Measurements from ENCODE around the gene ASAP2. TPM values are rescaled to one million over a fixed set of nuclear protein-coding genes. Genes with fewer than 3 reads are reported as not detected.
A peak's percentile ranks its signal among the peaks of the same experiment; 100 is the strongest.

Gene ASAP2
- total RNA-seq, 2 donors from 2014 or later: not detected

GRCh38 chr2:9250498-9251153, 44.0 kb downstream of the ASAP2 start:
- H3K36me3 Mint-ChIP-seq: no peaks in the 10 kb centered on the region
- no peaks in the 10 kb centered on the region for H3K4me1 Mint-ChIP-seq (ENCODE audit: low read depth in 2 of 2)
- no peak overlapping the region for H3K4me3 Mint-ChIP-seq
- peaks cover 9 to 18% of the 10 kb centered on the region in 2 donors for H3K27me3 Mint-ChIP-seq
- H3K9me3 Mint-ChIP-seq: no peaks in the 10 kb centered on the region
- H3K27ac Mint-ChIP-seq: no peak overlapping the region
- DNase-seq (ENCODE audit: low spot score) (no peak), ATAC-seq (no peak)

DNA sequence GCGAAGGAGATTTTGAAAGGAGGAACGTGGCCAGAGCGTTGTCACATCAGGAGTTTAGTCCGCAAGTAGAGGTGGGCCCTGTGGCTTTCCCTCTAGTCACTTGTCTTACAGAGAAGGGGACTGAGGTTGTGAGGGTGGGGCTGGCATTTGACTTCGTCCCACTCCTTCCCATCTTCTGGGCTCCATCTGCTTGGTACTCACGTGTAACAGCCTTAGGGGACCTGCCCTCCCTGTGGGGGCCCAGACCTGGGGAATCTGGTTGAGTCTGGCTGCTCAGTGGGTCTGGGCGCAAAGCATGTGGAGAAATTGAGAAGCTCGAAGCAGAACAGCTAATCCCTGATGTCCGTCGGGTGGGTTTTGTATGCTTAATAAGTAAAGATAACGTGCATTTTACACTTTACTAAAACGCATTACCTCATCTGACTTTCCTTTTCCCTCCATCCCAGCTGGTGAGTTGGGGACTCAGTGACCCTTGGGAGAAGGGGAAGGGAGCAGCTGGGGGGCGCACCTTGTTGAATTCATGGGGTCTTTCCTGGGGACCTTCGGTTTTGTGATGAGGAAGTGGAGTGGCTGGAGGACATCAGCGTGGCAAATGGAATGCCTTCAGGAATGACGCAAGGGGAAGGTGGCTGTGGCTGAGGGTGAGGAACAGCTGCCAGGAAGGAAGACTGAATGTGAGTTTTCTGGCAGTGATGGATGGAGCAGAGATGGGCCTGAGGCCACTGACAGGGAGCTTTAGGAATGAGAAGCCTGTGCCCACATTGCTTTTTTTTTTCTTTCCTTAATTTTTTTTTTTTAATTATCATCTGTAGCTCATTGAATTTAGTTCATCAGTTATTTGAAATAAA, 44.8 kb downstream of the ASAP2 start:
- Mint-ChIP-seq H3K9me3 (no peaks in the 10 kb centered on the region), H3K27ac (no peak overlapping the region), H3K36me3 (no peaks in the 10 kb centered on the region), H3K4me3 (no peak overlapping the region), H3K27me3 (peaks cover 9 to 18% of the 10 kb centered on the region in 2 donors), H3K4me1 (ENCODE audit: low read depth in 2 of 2) (no peaks in the 10 kb centered on the region)
- peak in 1 of 2 donors; percentile 54 for ATAC-seq
- no peak for DNase-seq (ENCODE audit: low spot score)

GRCh38 chr2:9252002-9252357, 45.4 kb downstream of the ASAP2 start:
- ATAC-seq (no peak), DNase-seq (ENCODE audit: low spot score) (no peak)
- Mint-ChIP-seq H3K4me3 (no peak overlapping the region), H3K9me3 (no peaks in the 10 kb centered on the region), H3K27ac (no peak overlapping the region), H3K27me3 (peaks cover 12 to 18% of the 10 kb centered on the region in 2 donors), H3K36me3 (no peaks in the 10 kb centered on the region), H3K4me1 (ENCODE audit: low read depth in 2 of 2) (no peaks in the 10 kb centered on the region)

GRCh38 chr2:9255416-9255815, 48.8 kb downstream of the ASAP2 start:
- no peak overlapping the region for H3K4me3 Mint-ChIP-seq
- H3K9me3 Mint-ChIP-seq: no peaks in the 10 kb centered on the region
- H3K36me3 Mint-ChIP-seq: no peaks in the 10 kb centered on the region
- no peak overlapping the region for H3K27ac Mint-ChIP-seq
- H3K27me3 Mint-ChIP-seq: peaks cover 10 to 18% of the 10 kb centered on the region in 2 donors
- ATAC-seq: no peak
- no peak for DNase-seq (ENCODE audit: low spot score)
- no peaks in the 10 kb centered on the region for H3K4me1 Mint-ChIP-seq (ENCODE audit: low read depth in 2 of 2)

DNA sequence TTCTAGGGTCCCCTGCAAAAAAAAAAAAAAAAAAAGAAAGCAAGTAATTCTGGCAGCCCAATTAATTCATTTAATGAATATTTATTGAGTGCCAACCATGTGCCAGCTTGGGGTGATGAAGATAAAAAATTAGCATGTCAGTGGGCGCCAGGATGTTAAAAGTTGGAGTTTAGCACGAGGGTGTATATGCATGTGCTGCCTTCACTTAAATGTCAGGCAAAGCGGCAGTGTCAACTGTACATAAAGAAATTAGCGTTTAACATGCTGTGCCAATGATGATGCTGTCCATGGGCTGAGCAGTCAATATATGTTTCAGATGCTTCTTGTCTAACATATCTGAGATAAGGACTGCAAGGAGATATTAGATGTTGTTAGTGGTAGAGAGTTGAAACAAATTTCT, 49.5 kb downstream of the ASAP2 start:
- Mint-ChIP-seq H3K27ac (no peak overlapping the region), H3K4me1 (ENCODE audit: low read depth in 2 of 2) (no peaks in the 10 kb centered on the region), H3K27me3 (peaks cover 6 to 11% of the 10 kb centered on the region in 2 donors), H3K9me3 (no peaks in the 10 kb centered on the region), H3K36me3 (no peaks in the 10 kb centered on the region), H3K4me3 (no peak overlapping the region)
- DNase-seq (ENCODE audit: low spot score) (no peak), ATAC-seq (no peak)

- no peak for DNase-seq (ENCODE audit: low spot score)
- Mint-ChIP-seq H3K4me1 (ENCODE audit: low read depth in 2 of 2) (no peaks in the 10 kb centered on the region), H3K36me3 (no peaks in the 10 kb centered on the region), H3K9me3 (no peaks in the 10 kb centered on the region), H3K4me3 (no peak overlapping the region), H3K27me3 (peaks cover 6% of the 10 kb centered on the region in 2 donors), H3K27ac (no peak overlapping the region)
- ATAC-seq: no peak
Observed at GRCh38 chr2:9256570-9257043, 50.0 kb downstream of the ASAP2 start.

- Mint-ChIP-seq H3K27ac (no peak overlapping the region), H3K4me3 (no peak overlapping the region), H3K4me1 (ENCODE audit: low read depth in 2 of 2) (peaks cover 0 to under 1% of the 10 kb centered on the region in 2 donors), H3K9me3 (no peaks in the 10 kb centered on the region), H3K27me3 (peaks cover 5 to 12% of the 10 kb centered on the region in 2 donors), H3K36me3 (no peaks in the 10 kb centered on the region)
- ATAC-seq (no peak), DNase-seq (ENCODE audit: low spot score) (no peak)
Observed at GRCh38 chr2:9258501-9258900, 51.9 kb downstream of the ASAP2 start.

DNA sequence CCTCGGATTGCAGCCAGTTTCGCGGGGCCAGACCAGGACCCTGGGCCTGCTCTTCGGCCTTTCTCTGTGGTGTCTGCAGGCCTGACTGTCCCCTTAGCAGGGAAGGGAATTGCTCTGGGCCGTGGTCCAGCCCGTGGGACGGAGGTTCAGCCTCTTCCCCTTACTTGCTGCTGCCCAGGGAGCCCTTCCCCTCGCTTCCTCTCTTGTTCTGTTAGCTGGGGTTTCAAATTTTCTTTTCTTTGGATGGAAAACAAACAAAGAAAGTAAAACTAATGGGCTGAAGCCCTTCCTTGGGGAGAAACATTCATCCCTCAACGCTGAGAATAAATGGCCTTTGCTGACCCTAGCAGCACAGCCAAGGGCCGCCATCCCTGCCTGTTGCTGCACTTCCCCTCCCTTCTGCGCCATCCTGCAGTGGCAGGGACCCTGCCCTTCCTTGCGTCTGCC, 52.4 kb downstream of the ASAP2 start:
- Mint-ChIP-seq H3K4me3 (no peak overlapping the region), H3K36me3 (no peaks in the 10 kb centered on the region), H3K4me1 (ENCODE audit: low read depth in 2 of 2) (peaks cover 0 to 3% of the 10 kb centered on the region in 2 donors), H3K27ac (no peak overlapping the region), H3K9me3 (no peaks in the 10 kb centered on the region), H3K27me3 (peaks cover 7 to 15% of the 10 kb centered on the region in 2 donors)
- DNase-seq (ENCODE audit: low spot score) (no peak), ATAC-seq (no peak)

DNA sequence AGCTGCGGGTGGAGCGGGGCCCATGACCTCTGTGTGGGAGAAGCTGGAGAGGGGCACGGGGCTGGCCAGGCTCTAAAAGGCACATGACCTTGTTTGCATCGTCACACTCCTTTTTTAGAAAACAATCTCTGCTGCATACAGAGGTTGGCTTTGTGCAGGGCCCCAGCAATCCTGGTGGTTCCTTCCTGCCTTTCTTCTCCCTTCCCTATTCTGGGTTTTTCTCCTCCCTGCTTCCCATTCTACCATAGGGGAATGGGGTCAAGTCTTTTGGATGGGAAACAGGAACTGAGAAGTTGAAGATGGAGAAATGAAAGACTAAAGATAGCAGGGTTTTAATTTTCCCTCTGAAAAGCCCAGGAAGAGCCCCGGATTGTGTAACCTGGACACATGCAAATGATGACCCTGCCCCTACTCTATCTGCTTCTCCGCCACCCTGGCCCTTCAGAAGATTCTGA, 53.9 kb downstream of the ASAP2 start:
- H3K36me3 Mint-ChIP-seq: no peaks in the 10 kb centered on the region
- no peak overlapping the region for H3K27ac Mint-ChIP-seq
- no peak overlapping the region for H3K4me3 Mint-ChIP-seq
- DNase-seq (ENCODE audit: low spot score) (no peak), ATAC-seq (no peak)
- H3K4me1 Mint-ChIP-seq (ENCODE audit: low read depth in 2 of 2): peaks cover 0 to 3% of the 10 kb centered on the region in 2 donors
- no peaks in the 10 kb centered on the region for H3K9me3 Mint-ChIP-seq
- peaks cover 13 to 15% of the 10 kb centered on the region in 2 donors for H3K27me3 Mint-ChIP-seq

GRCh38 chr2:9261231-9261883, 54.7 kb downstream of the ASAP2 start:
- ATAC-seq (peak; percentile 6 to 54), DNase-seq (ENCODE audit: low spot score) (no peak)
- H3K36me3 Mint-ChIP-seq: no peaks in the 10 kb centered on the region
- H3K4me3 Mint-ChIP-seq: no peak overlapping the region
- no peak overlapping the region for H3K27ac Mint-ChIP-seq
- peaks cover 13 to 15% of the 10 kb centered on the region in 2 donors for H3K27me3 Mint-ChIP-seq
- no peaks in the 10 kb centered on the region for H3K9me3 Mint-ChIP-seq
- peaks cover 0 to 3% of the 10 kb centered on the region in 2 donors for H3K4me1 Mint-ChIP-seq (ENCODE audit: low read depth in 2 of 2)

DNA sequence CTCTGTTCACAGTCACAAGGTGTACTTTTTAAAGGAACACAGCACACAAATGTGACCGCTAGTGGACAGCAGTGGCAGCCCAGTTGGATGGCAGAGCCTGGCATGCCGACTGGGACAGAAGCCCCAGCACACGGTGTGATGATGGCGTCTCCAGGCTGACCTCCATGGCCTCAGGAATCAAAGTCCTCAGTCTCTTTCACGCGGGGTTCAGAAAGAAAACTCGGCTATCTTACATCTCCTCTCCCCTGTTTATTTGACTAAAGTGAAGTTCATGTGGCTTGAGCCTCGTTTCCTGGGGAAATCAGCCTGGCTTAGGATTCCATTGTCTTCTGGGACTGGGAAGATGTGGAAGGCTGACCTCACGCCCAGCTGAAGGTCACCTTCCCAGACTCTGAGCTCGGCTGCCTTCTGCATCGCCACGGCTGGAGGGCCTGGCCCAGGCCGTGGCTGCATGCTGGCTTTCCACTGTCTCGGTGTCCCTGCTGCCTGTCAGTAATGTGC, 56.1 kb downstream of the ASAP2 start:
- DNase-seq (ENCODE audit: low spot score) (no peak), ATAC-seq (no peak)
- no peaks in the 10 kb centered on the region for H3K36me3 Mint-ChIP-seq
- H3K4me1 Mint-ChIP-seq (ENCODE audit: low read depth in 2 of 2): peaks cover 0 to 3% of the 10 kb centered on the region in 2 donors
- peaks cover 9 to 13% of the 10 kb centered on the region in 2 donors for H3K27me3 Mint-ChIP-seq
- H3K27ac Mint-ChIP-seq: peak overlapping the region in 1 of 2 donors; percentile 35
- no peak overlapping the region for H3K4me3 Mint-ChIP-seq
- H3K9me3 Mint-ChIP-seq: no peaks in the 10 kb centered on the region

DNA sequence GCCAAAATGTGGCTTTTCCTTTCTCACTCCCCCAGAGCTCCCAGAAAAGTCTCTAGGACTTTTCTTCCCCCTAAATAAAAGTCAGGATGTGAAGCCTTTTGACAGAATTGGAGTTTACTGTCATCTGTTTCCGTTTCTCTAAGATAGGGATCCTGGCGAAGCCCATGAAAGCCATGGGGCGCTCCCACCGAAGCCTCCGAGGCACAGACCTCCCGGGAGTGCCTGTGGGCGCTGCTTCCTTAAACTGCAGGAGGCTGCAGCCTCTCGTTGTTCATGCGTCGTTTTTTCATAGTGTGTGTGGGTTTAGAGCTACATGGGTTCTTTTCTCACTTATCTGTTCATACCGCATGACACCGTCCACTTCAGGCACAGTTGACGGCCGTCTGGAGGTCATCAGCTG, 56.8 kb downstream of the ASAP2 start:
- Mint-ChIP-seq H3K27me3 (peaks cover 9 to 13% of the 10 kb centered on the region in 2 donors), H3K36me3 (no peaks in the 10 kb centered on the region), H3K4me3 (no peak overlapping the region), H3K9me3 (no peaks in the 10 kb centered on the region), H3K4me1 (ENCODE audit: low read depth in 2 of 2) (peaks cover 0 to 3% of the 10 kb centered on the region in 2 donors), H3K27ac (peak overlapping the region in 1 of 2 donors; percentile 35)
- DNase-seq (ENCODE audit: low spot score) (no peak), ATAC-seq (no peak)

DNA sequence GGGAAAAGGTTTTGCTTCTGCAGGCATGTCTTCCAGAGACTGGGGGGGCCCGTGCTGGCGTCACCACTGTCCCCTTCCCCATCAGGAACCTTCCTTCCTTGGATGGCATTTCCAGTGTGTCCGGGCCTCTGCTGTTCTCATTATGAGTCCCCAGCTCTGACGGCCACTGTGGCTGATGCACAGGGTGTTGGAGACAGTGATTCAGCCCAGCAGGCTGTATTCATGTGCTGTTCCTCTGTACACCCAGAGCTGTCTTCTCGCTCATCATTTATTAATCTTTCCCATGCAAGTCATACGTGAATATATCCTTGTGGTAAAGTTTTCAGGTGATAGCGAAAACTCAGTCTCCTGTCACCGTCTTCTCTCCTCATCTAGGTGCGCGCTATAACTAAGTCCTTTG, 57.7 kb downstream of the ASAP2 start:
- no peak overlapping the region for H3K4me3 Mint-ChIP-seq
- no peak overlapping the region for H3K27ac Mint-ChIP-seq
- ATAC-seq: no peak

More for the DNA sequence above, 57.7 kb downstream of the ASAP2 start:
- peaks cover 0 to 3% of the 10 kb centered on the region in 2 donors for H3K4me1 Mint-ChIP-seq (ENCODE audit: low read depth in 2 of 2)
- H3K9me3 Mint-ChIP-seq: no peaks in the 10 kb centered on the region
- no peak for DNase-seq (ENCODE audit: low spot score)
- H3K27me3 Mint-ChIP-seq: peaks cover 9 to 13% of the 10 kb centered on the region in 2 donors
- no peaks in the 10 kb centered on the region for H3K36me3 Mint-ChIP-seq

Data from natural killer cell treated with Interleukin-12 subunit alpha and Interleukin-12 subunit beta and Interleukin-15 and Interleukin-18, amount 100 ng/mL, for 72 hours (primary cell).